Uterus (tissue), 2 donors: ENCODE measurements around the gene COL4A3.

Source experiments
- POLR2A ChIP-seq, 2 donors: fragments of 450-650 bp; IDR thresholded peaks; one replicate each; pipeline ENCODE4 v1.6.1; 2016; ENCODE audit warnings: antibody characterized with exemption in 2 of 2, mild to moderate bottlenecking in 1 of 2, moderate library complexity in 1 of 2
- TF ChIP-seq, protein P1 (sequence below), 4 experiments: fragments of 200-600 bp in 2 of 4; fragments of 450-650 bp in 2 of 4; sonication (generic) in 2 of 4; IDR thresholded peaks; one replicate each; pipeline ENCODE4 v1.5.1; 2016 to 2019; ENCODE audit warnings: antibody characterized with exemption in 4 of 4, mild to moderate bottlenecking in 2 of 4, moderate library complexity in 1 of 4

DNA sequence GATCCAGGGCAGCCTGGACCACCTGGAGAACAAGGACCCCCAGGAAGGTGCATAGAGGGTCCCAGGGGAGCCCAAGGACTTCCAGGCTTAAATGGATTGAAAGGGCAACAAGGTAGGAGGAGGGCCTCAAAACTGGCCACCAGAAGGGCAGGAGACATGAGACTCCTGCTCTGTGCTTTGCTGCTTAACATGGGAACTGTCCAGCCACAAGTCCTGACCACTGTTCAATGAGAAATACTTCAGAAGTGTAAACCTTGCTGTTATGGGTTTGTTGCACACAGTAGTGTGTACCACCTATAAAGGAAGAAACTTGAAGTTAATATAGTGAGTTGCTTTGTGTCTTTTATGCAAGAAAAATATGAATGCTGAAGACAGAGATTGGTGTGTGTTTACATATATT, 116.5 kb downstream of the COL4A3 start:
- TF ChIP-seq POLR2A (IDR thresholded peaks at IDR 0.05), result no peak
- TF ChIP-seq, protein P1, sequence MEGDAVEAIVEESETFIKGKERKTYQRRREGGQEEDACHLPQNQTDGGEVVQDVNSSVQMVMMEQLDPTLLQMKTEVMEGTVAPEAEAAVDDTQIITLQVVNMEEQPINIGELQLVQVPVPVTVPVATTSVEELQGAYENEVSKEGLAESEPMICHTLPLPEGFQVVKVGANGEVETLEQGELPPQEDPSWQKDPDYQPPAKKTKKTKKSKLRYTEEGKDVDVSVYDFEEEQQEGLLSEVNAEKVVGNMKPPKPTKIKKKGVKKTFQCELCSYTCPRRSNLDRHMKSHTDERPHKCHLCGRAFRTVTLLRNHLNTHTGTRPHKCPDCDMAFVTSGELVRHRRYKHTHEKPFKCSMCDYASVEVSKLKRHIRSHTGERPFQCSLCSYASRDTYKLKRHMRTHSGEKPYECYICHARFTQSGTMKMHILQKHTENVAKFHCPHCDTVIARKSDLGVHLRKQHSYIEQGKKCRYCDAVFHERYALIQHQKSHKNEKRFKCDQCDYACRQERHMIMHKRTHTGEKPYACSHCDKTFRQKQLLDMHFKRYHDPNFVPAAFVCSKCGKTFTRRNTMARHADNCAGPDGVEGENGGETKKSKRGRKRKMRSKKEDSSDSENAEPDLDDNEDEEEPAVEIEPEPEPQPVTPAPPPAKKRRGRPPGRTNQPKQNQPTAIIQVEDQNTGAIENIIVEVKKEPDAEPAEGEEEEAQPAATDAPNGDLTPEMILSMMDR (IDR thresholded peaks at IDR 0.05), result no peak
